ENCODE data around the gene TOX2. TPM values are rescaled to one million over a fixed set of nuclear protein-coding genes. Genes with fewer than 3 reads are reported as not detected.

The TOX2 gene
- total and polyA plus RNA-seq, 2 of the 4 experiments (the other 2 are of a cell fraction): 1.3 to 17.5 TPM

DNA sequence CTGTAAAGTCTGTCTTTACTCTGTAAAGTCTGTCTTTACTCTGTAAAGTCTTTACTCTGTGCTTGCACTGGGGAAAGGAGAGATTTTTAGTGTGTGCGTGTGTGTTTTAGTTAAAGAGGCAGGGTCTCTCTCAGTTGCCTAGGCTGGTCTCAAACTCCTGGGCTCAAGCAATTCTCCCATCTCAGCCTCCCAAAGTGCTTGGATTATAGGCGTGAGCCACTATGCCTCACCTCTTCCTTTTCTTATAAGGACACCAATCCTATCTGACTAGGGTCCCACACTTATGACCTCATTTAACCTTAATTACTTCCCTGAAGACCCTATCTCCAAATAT, 178.6 kb downstream of the TOX2 start:
- no peak overlapping the region for H4K5ac ChIP-seq (ENCODE audit: low read depth, low read length)
- peaks cover 3% of the 10 kb centered on the region for H3K4me1 ChIP-seq (ENCODE audit: control insufficient read depth, insufficient read depth, low read length)
- ChIA-PET CTCF (no interaction called here), POLR2A (ENCODE audit: unreplicated experiment) (no interaction called here)
- ATAC-seq (ENCODE audit: low read depth) (no peak), DNase-seq (no peak)
- H3K4me2 ChIP-seq (ENCODE audit: low read depth, low read length): no peak overlapping the region
- H3K56ac ChIP-seq (ENCODE audit: extremely low read depth, insufficient read depth, low read length): no peak overlapping the region
- H2BK5ac ChIP-seq (ENCODE audit: low read depth, low read length, poor library complexity, severe bottlenecking): no peak overlapping the region
- no peaks in the 10 kb centered on the region for H3K36me3 ChIP-seq (ENCODE audit: control insufficient read depth, insufficient read depth, low read length)
- H3K27ac ChIP-seq (ENCODE audit: insufficient read depth, low read length): no peak overlapping the region
- no peaks in the 10 kb centered on the region for H3K9me3 ChIP-seq (ENCODE audit: control insufficient read depth, insufficient read depth, low read length)
- WGBS, 2 experiments (ENCODE audit: extremely low coverage in 2 of 2, insufficient read length in 1 of 2): 100% methylated on average over 1 of the region's 2 CpGs; no CpG with 5 or more reads in 1 of the 2 experiments
- H3K23ac ChIP-seq (ENCODE audit: low read depth, low read length): no peak overlapping the region
- H3K27me3 ChIP-seq (ENCODE audit: control insufficient read depth, insufficient read depth, low read length): peaks cover 2% of the 10 kb centered on the region; the same call in 1 of the 2 replicates
- no peak overlapping the region for H2BK20ac ChIP-seq (ENCODE audit: low read depth, low read length)
- H2AK9ac ChIP-seq (replicated peaks; ENCODE audit: low read depth, low read length, poor library complexity): no peak overlapping the region
- no peak overlapping the region for H2BK120ac ChIP-seq (ENCODE audit: low read depth, low read length)
- H3K14ac ChIP-seq (replicated peaks; ENCODE audit: low read depth, low read length): no peak overlapping the region
- no TSS peak for BruUV-seq (replicated peaks)
- in situ Hi-C loops (cut with MboI; ENCODE audit: low sequenced_read_pairs): loop anchor here (10.0 kb wide), 1 partner anchor 638 kb away; the partner anchor contains the start of gene SRSF6
- H4K8ac ChIP-seq (ENCODE audit: low read depth in 2 of 2, low read length in 2 of 2): no peak overlapping the region
- H3K4ac ChIP-seq (ENCODE audit: low read depth, low read length): no peak overlapping the region
- no peaks in the 10 kb centered on the region for H4K20me1 ChIP-seq (ENCODE audit: insufficient read depth, low read length)
- H2AFZ ChIP-seq (replicated peaks; ENCODE audit: low read length, poor library complexity): no peak overlapping the region
- no peak overlapping the region for H2AK5ac ChIP-seq (ENCODE audit: low read depth, low read length)
- H2BK15ac ChIP-seq (ENCODE audit: low read depth, low read length): no peak overlapping the region
- no peaks in the 10 kb centered on the region for H3K79me1 ChIP-seq (ENCODE audit: low read depth in 1 of 2, low read length in 2 of 2)
- dilution Hi-C loops (cut with HindIII; ENCODE audit: low sequenced_read_pairs, unreplicated experiment): no loop called here
- TF ChIP-seq NFE2L2 (IDR thresholded peaks at IDR 0.05; ENCODE audit: low read depth, low read length) (no peak), MXI1 (IDR thresholded peaks at IDR 0.05; ENCODE audit: borderline replicate concordance, low read depth, low read length) (no peak), FOS (IDR thresholded peaks at IDR 0.05; ENCODE audit: low read depth, low read length) (no peak), MAFK (IDR thresholded peaks at IDR 0.05; ENCODE audit: low read depth, low read length) (no peak), BHLHE40 (IDR thresholded peaks at IDR 0.05; ENCODE audit: low read depth, low read length) (no peak), RCOR1 (IDR thresholded peaks at IDR 0.05; ENCODE audit: insufficient replicate concordance, low read length) (no peak)
- TF ChIP-seq, protein P1, sequence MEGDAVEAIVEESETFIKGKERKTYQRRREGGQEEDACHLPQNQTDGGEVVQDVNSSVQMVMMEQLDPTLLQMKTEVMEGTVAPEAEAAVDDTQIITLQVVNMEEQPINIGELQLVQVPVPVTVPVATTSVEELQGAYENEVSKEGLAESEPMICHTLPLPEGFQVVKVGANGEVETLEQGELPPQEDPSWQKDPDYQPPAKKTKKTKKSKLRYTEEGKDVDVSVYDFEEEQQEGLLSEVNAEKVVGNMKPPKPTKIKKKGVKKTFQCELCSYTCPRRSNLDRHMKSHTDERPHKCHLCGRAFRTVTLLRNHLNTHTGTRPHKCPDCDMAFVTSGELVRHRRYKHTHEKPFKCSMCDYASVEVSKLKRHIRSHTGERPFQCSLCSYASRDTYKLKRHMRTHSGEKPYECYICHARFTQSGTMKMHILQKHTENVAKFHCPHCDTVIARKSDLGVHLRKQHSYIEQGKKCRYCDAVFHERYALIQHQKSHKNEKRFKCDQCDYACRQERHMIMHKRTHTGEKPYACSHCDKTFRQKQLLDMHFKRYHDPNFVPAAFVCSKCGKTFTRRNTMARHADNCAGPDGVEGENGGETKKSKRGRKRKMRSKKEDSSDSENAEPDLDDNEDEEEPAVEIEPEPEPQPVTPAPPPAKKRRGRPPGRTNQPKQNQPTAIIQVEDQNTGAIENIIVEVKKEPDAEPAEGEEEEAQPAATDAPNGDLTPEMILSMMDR (conservative IDR thresholded peaks at IDR 0.05; ENCODE audit: low read depth, low read length): no peak
- H3K9ac ChIP-seq (ENCODE audit: low read depth, low read length): no peak overlapping the region
- intact Hi-C loops (cut with micrococcal nuclease): loop anchor here (1.0 to 5.0 kb wide), 2 partner anchors 555 to 646 kb away; no protein-coding TSS in a partner anchor
- H3K18ac ChIP-seq (ENCODE audit: low read depth, low read length): no peak overlapping the region
- no peak overlapping the region for H3K4me3 ChIP-seq (ENCODE audit: insufficient read depth, low read depth, low read length)
- no peaks in the 10 kb centered on the region; the same call in 1 of the 2 replicates for H3K9me1 ChIP-seq (ENCODE audit: insufficient read depth, low read length)
- no peak overlapping the region for H4K91ac ChIP-seq (ENCODE audit: insufficient read depth, low read depth, low read length)

All from IMR-90 (cell line).